Measurements from ENCODE around the gene SVBP.

The SVBP gene

GRCh38 chr1:42765269-42765668 lies 51.9 kb downstream of the SVBP start:
- no peak for DNase-seq (ENCODE audit: low spot score)

GRCh38 chr1:42762269-42762668 lies 54.9 kb downstream of the SVBP start:
- DNase-seq (ENCODE audit: low spot score): no peak

GRCh38 chr1:42761567-42761966 lies 55.6 kb downstream of the SVBP start:
- no peak for DNase-seq (ENCODE audit: low spot score)

- DNase-seq (ENCODE audit: low spot score): no peak
These were observed 58.1 kb downstream of the SVBP start for GRCh38 chr1:42759114-42759513.

GRCh38 chr1:42758641-42759040 lies 58.6 kb downstream of the SVBP start:
- no peak for DNase-seq (ENCODE audit: low spot score)

GRCh38 chr1:42757892-42758275 lies 59.3 kb downstream of the SVBP start:
- DNase-seq (ENCODE audit: low spot score): no peak
